NCI-H748 (cell line): ENCODE measurements around the gene WDR54.
A peak's percentile ranks its signal among the peaks of the same experiment; 100 is the strongest.

Source experiments
- DNase-seq: peaks from one replicate; lab custom pipeline; 2025; ENCODE audit not compliant: unreplicated experiment; lab: John Stamatoyannopoulos, UW

The WDR54 gene, protein sequence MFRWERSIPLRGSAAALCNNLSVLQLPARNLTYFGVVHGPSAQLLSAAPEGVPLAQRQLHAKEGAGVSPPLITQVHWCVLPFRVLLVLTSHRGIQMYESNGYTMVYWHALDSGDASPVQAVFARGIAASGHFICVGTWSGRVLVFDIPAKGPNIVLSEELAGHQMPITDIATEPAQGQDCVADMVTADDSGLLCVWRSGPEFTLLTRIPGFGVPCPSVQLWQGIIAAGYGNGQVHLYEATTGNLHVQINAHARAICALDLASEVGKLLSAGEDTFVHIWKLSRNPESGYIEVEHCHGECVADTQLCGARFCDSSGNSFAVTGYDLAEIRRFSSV

DNA sequence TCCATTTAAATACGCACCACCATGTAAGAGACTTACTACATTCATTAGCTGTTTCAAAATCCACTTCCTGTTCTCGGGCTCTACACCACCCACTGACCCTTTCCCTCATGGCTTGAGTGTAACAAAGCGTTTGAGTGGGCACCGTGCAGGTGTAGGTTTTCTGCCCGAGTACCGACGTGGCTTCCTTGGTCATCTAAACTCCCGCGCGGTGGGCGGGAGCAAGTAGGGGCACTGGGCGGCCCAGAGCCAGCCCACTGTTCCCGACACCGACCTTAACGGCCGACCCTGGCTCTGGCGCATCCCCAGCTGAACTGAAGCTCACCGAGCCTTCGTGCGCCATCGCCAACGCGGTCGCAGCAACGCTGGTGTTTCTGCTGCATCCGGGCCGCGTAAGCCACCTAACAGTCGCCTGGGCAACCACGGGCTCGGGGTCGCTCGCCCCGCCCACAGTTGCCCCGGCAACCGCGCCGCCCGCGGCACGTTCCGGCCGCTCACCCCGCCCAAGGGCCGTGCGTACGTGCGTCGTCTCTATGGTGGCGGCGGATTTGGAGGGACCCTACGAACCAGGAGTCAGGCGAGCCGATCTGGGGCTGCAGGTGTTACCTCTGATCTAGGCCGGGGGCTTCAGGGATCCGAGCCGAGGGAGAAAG is at the start of gene WDR54, which contains the start of gene C2orf81:
WDR54 (plus strand) TSS at position 510 of the 650 bp plus-strand sequence. CDS start 424 bp downstream, outside the sequence.
C2orf81 (minus strand) TSS at position 399 of the 650 bp plus-strand sequence; CDS start at position 340, 59 bp downstream.
- peak; percentile 96 for DNase-seq

DNA sequence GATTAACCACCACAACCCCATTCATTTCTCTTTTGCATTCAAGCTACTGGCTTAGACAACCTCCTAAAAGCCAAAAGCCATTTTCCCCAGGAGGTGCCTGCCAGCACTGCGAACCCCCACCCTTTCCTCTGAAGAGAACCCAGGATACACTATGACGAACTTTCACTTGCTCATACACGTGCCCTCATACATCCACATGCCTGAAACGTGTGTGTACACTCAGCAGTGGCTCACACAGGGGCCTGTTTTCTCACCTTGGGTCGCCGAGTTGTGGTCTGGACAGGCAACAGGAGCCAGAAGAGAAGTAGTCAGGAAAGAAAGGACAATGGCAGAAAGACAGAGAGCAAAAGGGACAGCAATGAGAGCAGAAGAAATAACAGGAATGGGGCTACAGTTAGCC is 48.9 kb upstream of the WDR54 start:
- DNase-seq: no peak

DNA sequence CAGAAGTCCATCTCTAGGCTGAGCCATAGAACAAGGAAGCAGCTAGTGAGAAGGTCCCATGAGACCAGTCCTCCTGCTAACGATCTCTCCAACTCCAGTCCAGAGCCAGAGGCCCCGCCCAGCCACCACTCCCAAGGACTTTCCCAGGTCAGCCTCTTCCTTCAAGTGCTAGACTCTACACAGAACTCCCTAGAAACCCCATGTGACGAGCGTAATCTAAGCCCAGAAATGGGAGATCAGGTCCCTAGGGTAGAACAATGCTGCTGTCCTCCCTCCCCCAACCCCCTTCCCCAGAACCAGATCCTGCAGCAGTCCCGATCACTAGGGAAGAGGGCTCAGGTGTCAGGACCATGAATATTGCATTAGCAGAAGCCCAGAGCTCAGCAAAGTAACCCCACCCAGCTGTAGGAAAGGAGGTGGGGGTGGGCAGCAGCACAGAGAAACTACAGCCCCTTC is 48.3 kb upstream of the WDR54 start:
- DNase-seq: no peak

DNA sequence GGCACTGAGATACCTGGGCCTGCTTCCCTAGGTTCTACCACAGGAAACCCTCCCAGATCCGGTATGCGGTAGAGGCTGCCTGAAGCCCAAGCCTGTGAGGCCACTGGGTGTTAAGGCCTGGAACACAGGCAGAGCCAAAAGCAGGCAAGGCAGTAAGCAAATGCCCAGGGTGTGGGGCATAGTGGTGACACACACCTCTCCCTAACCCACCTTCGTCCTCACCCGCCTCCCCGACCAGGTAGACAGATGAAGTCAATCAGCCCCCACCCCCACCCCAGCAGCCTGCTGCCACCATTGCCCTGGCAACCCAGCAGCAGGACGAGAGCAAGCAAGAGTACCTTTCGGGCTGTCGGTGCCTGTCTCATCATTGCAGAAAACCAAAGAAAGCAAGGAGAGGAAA is 47.5 kb upstream of the WDR54 start:
- peak; percentile 19 for DNase-seq

DNA sequence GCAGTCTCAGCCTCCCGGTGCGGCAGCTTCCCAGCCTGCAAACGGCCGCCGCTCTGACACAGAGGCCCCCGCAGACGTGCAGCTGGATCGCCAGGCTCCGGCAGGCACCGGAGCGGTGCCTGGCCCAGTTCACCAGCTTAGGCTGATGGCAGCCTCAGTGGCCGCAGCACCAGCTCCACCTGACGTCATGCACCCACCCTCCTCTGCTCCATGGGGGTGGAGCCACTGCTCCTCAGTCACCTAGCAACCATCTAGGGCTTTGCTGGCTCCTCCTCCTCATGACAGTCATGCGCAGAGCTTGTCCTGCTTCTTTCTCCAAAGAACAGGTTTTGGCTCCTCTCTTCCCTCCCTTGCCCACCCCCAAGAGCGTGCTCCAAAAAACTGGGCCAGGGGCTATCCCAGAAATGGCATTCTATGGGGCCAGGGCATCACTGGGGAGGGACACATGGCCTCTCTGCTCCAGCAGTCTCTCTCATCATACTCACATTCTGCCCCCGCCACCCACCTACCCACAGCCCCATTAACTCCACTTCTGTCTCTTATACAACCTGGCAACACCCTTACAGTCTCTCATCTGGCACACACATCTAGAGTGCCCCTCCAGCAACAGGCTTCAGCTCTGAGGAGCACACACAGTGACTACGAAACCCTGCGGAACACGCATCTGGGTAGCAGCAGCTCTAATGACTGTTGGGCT is 46.9 kb upstream of the WDR54 start:
- DNase-seq: peak; percentile 85

DNA sequence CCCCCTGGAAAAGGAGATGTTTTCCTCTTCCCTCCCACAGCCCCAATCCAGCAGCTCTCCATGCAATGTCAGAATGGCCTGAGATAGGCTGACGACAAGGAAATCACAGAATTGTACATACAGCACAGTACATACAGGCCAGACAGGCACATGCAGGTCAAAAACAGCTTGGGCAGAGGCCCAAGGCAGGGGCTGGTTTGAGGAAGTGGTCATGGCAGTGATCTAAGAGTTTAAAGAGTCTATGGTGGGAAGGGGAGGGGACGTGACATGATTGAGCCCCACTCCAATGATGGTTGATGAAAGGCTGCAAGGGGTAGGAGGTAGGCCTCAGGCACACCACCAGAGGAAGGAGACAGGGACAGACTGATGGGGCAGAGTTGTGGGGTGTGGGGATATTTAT is 45.7 kb upstream of the WDR54 start:
- no peak for DNase-seq

DNA sequence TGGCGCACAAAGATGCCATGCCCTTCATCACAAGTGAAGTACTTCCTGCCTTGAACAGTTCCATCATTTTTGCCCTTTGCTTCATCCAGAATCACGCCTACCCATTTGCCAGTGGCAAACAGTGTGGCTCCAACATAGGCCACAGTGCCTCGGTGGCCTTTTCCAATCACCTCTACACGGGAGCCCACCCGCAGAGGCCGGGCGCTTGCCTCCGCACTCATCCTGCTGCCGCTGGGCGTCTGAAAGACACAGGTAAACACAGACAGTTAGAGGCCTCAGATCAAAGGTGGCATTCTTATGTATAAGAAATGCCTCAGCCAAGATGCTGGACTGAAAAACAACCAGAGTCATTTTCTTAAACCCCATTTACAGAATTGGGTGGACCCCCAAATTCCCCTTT is 43.5 kb upstream of the WDR54 start:
- no peak for DNase-seq

DNA sequence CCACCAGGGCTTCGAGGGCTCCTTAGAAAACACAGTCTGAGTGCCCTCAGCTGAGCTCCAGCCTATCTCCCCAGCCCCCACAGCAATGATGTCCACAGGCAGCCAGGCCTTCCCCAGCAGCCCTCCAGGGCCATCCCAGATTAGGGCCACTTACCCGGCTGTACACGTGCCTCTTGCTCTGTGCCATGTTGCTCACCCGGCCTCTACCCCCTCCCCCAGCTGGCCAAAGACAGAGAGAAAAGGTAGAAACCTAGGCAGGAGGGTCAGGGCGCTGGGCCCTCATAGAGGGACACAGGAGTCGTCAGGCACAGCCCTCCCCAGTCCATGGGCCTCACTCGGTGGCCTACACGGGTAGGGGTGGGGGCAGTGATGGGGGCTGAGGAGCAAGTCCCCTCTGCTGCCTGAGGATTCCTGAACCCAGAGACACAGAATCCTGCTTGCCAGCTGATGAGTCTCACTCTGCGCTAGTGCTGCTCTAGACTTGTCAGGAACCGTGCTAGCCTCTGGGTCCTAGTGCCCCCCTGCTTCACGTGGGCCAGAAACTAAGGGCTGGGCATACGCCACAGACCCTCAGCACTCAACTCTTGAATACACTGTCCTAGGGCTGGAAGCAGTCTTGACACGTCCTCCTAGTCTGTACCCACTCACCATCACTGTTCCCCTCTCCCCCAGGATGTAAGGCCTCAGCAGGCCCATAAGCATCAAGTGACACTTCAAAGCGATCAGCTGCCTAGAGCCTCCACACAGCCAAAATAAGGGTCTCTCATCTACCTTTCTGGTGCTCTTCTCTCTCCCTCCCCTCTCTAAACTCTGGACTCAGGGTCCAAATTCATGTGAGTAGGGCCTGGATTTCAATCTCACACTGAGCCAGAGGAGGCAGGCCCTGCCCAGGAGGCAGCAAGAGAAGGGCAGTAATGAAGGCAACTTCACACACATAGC is 41.4 kb upstream of the WDR54 start, which contains the start of gene DCTN1:
DCTN1 (minus strand) TSS at position 461 of the 939 bp plus-strand sequence; CDS start at position 187, 274 bp downstream.
- DNase-seq: no peak

DNA sequence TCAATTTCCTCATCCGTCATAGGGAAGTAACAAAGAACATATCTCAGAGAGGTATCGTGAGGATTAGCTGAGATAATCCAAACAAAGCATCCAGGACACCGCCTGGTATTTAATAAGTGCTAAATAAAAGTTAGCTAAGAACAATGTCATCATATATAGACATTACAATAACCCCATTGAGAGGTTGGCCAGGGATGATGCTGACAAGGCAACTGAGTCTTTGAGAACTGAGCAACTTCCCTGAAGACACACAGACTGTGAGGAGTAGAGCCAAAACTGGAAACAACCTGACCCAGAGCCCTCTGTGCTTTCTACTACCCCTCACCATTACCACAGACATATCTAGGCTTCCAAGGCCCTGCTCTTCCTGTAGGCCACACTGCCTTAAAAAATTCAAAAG is 39.8 kb upstream of the WDR54 start:
- no peak for DNase-seq

DNA sequence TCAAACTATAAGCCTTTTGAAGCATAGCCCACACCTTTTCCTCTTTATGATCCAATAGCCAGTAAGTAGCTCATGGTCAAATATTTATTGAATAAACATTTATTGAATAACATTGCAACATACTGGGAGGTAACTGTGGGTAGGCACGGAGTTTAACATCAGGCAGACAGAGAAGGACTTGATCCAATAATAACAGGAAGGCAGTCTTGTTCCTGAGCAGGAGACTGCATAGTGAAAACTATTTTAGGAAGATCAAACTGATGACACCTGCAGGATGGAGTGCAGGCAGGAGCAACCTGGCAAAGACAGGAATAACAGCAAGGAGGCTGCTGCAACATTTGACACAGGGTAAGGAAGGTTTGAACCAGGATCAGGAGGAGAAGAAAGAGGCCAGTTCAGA is 38.3 kb upstream of the WDR54 start:
- DNase-seq: no peak

DNA sequence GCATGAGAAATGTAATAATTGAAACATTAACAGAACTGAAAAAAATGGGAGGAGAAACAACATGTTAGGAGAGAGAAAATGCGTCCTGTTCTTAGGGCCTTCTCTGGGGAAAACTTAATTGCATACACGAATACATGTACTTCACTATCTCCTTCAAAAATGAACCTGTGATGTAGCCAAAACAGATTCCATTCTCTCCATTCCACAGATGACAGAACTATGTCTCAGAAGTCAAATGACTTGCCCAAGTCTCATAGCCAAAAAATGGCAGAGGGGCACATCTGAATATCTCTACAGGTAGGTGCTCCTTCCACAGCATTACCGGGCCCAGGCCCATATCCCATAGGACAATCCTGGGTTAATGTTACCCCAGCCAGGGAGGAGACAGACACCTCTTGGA is 37.5 kb upstream of the WDR54 start:
- no peak for DNase-seq

DNA sequence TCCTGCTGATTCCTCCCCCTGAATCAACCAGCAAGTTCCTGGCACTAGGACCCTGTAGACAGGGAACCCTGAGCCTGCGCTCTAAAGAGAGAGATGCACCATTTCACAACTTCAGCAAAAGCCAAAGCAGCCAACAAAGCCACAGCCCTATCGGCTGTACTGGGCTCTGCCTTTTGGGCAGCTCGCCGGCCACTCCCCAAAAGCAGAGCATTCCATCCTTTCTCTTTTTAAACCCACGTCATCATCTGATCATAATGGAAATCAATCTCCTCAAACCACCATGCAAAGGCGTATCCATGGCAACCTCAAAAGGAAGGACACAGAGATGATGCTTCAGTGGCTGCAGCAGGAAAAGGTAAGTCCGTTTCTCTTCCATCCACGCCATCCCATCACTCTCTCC is 36.1 kb upstream of the WDR54 start:
- DNase-seq: no peak

DNA sequence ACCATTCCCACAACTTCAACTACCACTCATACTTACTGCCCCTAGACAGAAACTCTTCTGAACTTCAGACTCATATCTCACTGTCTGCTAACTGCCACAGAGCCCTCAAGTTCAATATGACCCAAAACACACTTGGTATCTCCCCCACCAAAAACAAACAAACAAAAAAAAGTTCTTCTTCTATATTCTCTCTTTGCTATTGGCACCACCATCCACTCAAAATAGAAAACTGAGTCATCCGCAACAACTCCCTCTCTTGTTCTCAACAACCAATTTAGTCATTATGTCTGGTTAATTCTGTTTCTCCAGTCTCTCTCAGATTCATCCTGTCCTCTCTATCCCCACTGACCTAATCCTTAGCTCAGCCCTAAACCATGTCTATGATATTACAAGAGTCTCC is 34.2 kb upstream of the WDR54 start:
- DNase-seq: no peak

DNA sequence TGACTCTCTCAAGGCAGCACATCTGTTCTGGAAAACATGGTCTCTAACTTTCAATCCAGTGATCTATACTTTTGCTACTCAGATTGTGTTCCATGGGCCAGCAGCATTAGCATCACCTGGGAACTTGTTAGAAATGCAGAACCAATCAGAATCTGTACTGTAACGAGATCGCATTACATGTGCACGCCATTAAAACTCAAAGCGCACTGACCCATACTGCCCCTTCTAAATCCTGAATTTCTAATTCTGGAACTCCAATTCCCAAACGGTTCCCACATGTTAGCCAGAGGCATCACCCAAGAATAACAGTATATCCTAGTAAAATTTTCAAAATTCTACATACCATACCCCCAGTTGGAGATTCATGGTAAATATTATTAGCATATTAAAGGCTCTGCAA is 30.9 kb upstream of the WDR54 start:
- peak; percentile 41 for DNase-seq

DNA sequence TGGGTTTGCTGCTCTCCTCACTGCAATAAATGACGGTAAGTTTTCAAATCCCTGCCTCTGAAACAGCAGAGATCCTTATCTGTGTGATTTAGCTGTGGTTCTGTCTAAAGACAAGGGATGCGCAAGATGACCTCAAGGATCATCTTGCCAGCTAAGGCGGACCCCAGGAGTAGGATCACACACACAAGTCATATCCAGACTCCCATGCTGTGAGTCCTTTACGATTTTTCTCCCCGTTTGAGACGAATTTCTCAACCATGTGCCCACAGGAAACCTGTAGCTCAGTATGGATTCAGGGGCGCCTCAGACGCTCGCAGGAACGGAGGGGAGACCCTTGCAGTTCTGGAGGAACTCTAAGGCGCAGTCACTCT is 30.3 kb upstream of the WDR54 start:
- peak; percentile 44 for DNase-seq

DNA sequence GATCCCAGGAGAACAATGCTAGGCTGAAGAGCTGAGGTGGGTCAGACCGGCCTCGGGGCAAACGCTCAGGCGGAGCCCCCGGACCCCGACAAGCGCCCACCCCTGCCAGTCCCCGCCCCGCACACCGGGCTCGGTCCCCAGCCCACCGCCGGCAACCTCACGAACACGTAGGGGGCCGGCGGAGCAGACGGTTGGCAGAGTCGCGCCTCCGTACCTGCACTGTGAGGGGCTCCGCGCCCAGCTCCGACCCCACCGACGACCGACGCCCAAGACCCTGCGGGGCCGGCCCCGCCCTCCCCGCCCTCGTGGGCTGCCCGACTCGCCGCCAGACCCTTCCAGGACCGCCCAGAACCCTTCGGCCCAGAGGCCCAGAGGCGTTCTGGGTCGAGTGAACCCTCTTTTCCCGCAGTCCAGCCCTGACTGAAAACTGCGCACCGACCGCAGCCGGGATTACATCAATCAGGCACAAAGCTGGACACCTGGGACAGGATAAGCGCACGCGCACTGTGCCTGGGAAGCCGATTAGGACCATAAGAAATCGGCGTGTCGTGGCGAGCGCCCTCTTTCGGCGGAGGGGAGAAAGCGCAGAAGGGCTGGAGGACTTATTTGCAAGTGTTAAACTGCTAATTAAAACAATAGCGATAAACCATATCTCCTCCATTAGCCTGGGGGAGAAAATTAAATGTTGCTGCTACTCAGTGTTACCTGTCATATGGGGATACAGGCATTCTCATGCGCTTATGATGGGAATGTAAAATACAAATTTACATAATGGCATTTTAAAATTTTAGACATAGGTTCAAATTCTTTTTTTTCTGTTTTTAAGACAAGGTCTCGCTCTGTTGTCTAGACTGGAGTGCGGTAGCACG is 29.7 kb upstream of the WDR54 start:
- DNase-seq: peak; percentile 83

DNA sequence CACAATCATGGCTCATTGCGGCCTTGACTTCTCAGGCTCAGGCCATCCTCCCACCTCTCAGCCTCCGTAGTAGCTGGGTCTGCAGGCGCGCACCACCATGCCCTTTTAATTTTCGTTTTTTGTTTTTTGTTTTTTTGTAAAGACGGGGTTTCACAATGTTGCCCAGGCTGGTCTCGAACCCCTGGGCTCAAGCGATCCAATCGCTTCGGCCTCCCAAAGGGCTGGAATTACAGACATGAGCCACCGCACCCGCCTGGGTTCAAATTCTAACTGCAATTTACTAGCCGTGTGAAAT is 29.1 kb upstream of the WDR54 start:
- DNase-seq: no peak

DNA sequence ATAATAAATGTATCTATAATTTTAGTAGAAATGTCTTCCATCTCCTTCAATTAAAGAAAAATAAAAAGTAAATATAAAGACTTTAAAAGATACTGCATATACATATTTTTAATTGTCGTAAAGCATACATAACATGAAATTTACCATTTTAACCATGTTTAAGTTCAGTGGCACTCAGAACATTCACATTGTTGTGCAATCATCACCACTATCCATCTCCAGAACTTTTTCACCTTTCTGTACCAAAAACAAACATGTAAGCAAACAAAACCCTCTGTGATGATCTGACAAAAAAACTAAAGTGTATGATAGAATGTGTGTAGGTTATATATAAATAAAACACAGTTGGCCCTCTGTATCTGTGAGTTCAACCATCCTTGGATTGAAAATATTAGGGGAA is 28.0 kb upstream of the WDR54 start:
- no peak for DNase-seq

DNA sequence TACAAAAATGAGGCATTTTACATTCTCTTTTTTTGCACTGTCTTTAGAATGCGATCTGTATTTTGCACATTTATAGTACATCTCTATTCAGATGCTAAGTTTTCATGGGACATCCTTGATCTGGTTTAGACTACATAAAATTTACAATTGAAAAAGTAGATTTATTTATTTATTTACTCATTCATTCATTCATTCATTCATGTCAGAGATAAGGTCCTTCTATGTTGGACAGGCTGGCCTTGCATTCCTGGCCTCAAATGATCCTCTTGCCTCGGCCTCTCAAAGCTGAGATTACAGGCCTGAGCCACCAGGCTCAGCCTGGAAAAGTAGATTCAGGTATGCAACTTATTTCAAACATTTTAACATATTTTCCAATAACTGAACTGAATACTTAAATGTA is 25.4 kb upstream of the WDR54 start:
- no peak for DNase-seq

DNA sequence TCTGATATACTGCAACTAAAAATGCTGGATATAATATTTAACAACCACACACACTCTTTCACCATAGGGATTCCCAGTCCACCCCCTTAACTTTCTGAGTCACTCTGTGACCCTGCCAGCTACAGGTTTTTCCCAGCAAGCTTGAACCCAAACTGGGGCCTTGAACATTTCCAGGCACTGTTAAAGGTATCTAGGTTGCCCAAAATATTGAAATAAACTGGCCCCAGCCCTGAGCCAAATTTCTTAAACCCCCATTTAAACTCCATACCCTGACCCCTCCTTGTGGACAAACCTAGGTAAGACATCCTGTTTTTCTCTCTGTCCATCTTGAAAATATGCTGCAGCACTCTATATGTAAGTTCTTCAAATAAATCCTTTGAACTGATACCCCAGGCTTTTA is 21.7 kb upstream of the WDR54 start:
- DNase-seq: peak; percentile 26
